GM18526 (cell line): Measurements from ENCODE around the gene C6orf132.

Source experiments
- POLR2A ChIP-seq: IDR thresholded peaks from 3 replicates; pipeline ENCODE4 v1.6.1; 2011; ENCODE audit not compliant: insufficient read length; ENCODE audit errors: extremely low read depth

Gene C6orf132

DNA sequence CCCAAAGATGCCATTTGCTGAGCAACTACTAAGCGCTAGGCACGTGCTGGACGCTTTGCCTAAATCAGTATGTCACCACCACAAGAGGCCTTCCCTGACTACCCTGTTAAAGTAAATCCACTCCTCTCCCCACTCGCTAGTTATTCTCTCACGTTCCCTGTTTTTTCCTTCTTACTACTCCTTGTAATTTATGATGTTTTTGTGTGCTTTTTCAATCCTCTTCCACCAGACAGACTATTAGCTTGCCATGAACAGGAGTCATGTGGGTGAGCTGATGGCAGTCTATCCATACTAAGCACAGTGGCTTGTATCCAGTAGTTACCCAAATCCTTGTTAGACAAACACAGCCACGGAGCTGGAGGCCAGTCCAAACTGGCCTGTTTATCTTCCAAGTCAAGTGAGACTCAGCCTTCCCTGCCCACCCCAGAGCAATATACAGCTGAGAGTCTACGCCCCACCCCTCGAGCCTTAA lies 41.2 kb downstream of the C6orf132 start:
- no peak for TF ChIP-seq POLR2A

DNA sequence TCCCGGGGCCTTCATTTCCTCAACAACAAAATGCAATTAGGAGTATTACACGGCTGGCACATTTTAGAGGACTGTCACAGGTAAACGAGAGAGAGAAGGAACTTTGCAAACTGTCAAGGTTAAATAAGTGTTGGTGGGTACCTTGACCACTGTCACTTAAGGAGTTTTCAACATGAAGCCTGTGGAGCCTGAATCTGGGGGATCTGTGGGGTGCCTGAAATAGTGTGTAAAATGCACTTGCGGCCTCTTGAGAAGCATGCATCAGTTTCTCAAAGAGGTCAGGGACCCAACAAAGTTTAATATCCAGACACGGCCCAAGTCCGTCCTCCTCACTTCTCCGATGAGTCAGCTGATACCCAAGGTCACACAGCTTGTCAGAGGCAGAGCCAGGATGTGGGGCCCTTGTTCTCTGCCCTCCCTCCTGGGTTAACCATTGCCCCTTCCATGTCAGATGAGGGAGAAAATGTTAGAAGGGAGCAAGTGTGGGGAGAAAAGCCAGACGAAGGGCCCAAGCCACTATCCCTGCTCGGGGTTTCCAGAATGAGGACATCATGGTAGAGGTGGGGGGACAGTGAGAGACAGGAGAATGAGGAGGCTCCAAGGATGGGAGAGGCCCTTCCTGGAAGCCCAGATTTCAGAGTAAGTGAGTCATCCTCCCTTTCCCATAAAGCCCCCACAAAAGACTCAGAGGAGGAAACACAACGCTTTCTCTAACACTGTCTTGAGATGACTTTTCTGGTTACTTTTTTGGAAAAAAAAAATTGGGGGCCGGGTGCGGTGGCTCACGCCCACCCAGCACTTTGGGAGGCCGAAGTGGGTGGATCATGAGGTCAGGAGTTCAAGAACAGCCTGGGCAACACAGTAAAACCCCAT lies 42.2 kb downstream of the C6orf132 start:
- no peak for TF ChIP-seq POLR2A

DNA sequence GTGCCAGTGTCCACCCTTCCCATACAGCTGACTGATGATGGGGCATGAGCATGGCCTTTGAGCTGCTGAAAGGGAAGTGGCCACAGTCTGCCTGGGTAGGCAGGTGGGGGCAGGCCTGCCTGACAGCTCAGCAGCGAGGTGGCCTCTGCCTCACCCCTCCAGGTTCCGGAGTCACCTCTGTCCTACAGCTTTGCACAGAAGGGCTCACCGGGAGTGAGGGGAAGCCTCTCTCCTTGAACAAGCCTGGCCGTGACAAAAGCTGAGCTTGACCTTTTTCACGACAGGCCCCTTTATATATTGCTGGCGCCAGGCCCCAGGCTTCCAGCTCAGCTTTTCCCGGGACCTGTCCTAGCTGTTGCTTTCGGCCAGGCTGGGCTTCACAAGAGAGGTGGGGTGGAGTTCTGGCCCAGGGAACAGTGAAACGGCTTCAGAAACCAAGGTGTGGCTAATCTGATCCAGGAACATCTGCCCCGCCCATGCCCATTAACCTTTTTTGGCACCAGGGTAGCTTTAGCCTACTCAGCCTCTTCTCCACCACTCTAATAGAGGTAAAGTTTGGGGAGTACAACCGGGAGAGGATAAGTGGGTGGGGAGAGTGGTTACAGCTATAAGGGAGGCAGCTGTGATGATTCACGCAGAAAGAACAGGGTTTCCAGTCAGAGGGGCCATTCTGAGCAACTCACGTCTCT lies 42.9 kb downstream of the C6orf132 start:
- no peak for TF ChIP-seq POLR2A

DNA sequence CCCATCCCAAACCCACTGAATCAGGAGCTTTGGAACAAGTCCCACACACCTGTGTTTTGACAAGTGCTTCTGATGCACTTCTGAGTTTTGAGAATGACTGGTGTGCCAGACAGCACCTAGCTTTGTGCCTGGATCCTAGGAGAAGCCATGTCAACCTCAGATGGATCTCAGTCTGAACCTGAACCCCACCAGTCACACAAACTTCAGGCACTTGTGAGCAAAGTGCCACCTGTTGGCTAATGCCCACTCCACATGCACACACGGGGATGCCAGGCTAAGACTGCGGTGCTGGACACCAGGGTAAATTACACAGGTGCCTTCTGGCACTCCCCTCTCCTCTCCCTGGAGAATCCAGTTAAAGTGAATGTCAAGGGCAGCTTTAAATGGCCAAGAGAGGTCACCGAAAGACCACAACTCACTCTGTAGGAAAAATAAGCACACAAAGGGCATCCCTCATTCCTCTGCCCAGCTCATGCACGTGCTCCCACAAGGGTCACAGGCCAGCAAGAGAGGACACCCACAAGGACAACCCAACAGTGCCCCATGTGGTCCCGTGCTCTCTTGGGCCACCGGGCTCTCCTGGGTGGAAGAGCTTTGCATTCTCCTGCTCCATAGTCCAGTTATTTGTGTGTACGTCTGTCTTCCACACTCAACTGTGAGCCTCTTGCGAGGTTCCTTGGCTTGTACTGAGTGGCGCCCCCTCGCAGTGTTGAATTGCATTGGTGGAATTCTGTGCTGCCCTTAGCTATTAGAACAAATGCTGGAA lies 46.5 kb downstream of the C6orf132 start:
- TF ChIP-seq POLR2A: no peak

- no peak for TF ChIP-seq POLR2A
Measured at GRCh38 chr6:42095094-42095493, 47.3 kb downstream of the C6orf132 start.

- TF ChIP-seq POLR2A: no peak
Measured at GRCh38 chr6:42093582-42094329, 48.7 kb downstream of the C6orf132 start.

DNA sequence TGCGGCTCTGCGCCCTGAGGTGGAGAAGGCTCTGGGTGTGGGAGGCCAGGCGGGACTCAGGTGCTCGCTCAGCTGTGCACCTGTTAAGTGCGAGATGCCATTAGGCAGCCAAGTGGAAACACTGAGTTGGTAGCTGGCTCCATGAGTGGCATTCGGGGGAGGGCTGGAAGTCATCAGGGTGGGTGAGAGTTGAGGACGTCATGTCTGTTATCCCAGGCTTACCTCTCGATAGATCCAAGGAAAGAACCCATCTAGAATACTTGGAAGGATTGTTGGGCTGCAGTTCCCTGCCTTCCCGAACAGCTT lies 50.7 kb downstream of the C6orf132 start:
- no peak for TF ChIP-seq POLR2A

DNA sequence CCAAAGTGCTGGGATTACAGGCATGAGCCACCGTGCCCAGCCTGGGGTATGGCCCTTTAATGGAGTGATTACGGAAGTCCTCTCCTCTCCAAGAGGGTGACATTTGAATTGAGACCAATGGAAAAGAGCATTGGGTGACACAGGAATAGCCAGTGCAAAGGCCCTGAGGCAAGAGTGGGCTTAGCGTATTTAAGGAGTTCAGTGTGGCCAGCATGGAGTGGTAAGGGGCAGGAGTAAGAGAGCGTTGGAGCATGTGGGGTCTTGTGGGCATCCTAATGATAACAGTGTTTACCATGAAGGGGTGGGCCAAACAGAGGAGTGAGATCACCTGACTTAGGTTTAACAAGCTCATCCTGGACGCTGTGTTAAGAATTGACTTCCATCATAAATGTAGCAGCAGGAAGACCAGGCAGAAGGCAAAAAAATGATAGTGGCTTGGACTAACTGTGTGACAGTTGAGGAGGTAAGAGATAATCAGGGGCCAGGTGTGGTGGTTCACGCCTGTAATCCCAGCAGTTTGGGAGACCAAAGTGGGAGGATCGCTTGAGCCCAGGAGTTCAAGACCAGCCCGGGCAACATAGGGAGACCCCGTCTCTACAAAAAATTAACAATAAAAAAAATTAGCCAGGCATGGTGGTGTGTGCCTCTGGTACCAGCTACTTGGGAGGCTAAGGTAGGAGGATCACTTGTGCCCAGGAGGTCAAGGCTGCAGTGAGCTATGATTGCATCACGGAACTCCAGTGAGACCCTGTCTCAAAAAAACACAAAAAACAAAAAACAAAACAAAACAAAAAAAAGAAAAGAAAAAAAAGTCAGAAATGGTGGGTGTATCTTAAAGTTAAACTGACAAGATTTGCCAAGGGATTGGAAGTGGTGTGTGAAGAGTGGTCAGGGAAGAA lies 51.4 kb downstream of the C6orf132 start:
- no peak for TF ChIP-seq POLR2A

DNA sequence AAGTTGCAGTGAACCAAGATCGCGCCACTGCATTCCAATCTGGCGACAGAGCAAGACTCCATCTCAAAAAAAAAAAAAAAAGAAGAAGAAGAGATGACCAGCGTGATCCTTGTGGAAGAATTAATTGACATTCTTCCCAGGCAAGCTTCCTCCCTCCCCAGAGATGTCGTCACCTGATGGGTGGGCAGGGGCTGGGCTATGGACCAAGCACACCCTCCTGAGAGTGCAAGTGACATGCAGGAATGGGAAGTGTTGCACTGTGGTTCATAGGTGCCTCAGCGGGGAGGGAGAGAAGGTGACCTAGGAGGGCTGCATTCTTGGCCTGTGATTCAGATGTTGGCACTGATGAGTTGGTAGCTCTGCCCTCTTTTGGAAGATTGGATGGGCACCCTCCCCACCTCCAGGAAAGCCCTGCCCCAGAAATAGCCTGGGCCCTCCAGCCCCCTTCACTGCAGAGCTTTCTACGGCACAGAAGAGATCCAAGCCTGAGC lies 54.3 kb downstream of the C6orf132 start:
- TF ChIP-seq POLR2A: no peak

DNA sequence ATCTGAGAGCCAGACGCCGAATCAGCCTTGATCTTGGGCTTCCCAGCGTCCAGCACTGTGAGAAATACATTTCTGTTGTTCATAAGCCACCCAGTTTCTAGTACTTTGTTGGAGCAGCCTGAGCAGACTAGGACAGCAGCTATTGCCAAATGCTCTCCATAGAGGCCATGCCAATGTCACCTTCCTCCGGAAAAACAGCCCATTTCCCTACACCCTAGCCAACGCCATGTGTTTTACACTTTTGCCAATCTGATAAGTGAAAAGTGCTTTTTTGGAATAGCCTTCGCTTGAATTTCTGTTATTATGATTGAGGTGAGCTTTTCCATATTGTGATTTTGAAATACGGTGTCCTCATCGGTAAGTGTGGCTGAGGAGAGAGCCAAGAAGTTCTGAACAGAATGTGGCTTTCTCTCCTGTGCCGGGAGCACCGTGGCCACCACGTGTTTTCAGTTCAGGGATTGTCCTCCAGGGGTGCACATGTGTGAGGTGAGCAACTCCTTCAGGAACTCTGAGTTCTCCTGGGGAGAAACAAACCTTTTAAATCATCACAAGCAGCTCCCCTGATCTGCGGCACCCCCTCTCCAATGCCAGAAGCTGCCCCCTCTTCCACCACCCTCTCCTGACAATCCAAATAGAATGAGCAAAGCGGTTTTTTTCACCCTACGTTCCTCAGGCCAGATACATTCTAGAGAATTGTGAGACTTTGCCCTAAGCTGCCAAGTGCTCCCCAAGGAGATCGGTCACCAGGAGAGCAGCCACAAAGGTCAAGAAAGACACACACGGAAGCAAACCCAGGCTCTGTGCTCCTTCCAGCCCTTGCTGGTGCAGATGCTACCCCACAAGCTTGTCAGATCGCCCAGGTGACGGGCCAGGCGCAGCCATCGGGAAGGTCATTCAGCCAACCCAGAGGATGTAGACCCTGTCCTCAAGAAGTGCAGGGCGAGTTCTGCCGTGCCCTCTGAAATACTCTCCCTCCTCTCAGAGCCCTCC lies 56.1 kb downstream of the C6orf132 start:
- TF ChIP-seq POLR2A: no peak

DNA sequence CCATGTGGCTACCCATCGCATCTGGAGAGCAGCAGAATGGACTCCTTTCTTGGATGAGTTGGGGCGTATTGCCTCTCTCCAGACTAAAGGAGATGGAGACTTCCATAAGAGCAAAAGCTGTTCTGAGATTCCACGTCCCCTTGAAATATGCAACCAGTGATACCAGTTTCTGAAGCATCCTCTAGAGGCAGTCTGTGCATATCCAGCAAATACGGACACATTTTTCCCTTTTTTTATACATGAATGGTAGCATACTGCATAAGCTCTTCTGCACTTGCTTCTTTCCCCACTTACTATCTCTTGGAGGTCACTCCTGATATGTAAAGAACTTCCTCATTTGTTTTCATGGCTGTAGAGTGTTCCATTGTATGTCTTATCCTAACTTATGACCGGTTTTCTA lies 57.5 kb downstream of the C6orf132 start:
- TF ChIP-seq POLR2A: no peak

DNA sequence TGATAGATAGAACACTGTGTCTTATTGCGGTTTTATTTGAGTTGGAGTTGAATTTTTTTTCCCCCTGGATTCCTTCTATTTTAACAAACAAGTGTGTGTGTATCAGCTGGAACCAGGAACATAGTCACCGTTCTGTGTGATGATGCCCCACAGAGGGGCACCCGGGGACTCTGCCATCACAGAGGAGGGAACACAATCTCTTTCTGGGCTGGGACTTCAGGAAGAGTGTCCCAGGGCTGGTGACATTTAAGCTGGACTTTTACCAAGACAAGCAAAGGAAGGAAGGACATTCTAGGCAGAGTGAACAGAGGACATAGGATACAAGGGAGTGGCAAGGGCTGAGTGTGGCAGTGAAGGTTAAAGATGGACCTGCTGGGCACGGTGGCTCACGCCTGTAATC lies 58.9 kb downstream of the C6orf132 start:
- TF ChIP-seq POLR2A: no peak
